Measurements from ENCODE around the gene ZMYND10.

- TF ChIP-seq CTCF (conservative IDR thresholded peaks at IDR 0.05 in 1 of 2, IDR thresholded peaks at IDR 0.05 in 1 of 2; ENCODE audit: extremely low read depth in 1 of 2, insufficient read depth in 1 of 2, low read depth in 1 of 2, low read length in 2 of 2): peak; percentile 11 to 40
- TF ChIP-seq EZH2 (IDR thresholded peaks at IDR 0.05; ENCODE audit: borderline replicate concordance, low read length): no peak
These were observed 46.5 kb downstream of the ZMYND10 start, which contains the start of the genes HYAL3 and NAA80 for GRCh38 chr3:50298836-50299637.
